Smooth muscle cell (in vitro differentiated cells): Measurements from ENCODE around the gene RNF10. TPM values are rescaled to one million over a fixed set of nuclear protein-coding genes. Genes with fewer than 3 reads are reported as not detected.

Experiments used
- DNase-seq: peaks from one replicate; lab custom pipeline; 2025; ENCODE audit not compliant: unreplicated experiment; lab: John Stamatoyannopoulos, UW
- H2AFZ ChIP-seq: fragments of 200-600 bp; sonication (generic); 2 replicates; pipeline ENCODE4 v1.6.0; 2016; ENCODE audit warnings: antibody characterized with exemption, low read depth, mild to moderate bottlenecking
- H3F3A ChIP-seq: fragments of 200-600 bp; sonication (generic); 2 replicates; pipeline ENCODE4 v1.6.0; 2017; ENCODE audit warnings: antibody characterized with exemption, low read depth
- H3K27ac ChIP-seq: fragments of 200-600 bp; sonication (generic); 2 replicates; pipeline ENCODE4 v1.5.1; 2016; ENCODE audit warnings: low read depth, mild to moderate bottlenecking
- H3K27me3 ChIP-seq: fragments of 200-600 bp; sonication (generic); 2 replicates; pipeline ENCODE4 v1.6.1; 2016; ENCODE audit warnings: low read depth, mild to moderate bottlenecking
- H3K36me3 ChIP-seq: fragments of 200-600 bp; sonication (generic); 2 replicates; pipeline ENCODE4 v1.5.1; 2016; ENCODE audit warnings: low read depth
- H3K4me1 ChIP-seq: fragments of 200-600 bp; sonication (generic); 2 replicates; pipeline ENCODE4 v1.5.1; 2016; ENCODE audit warnings: low read depth
- H3K4me2 ChIP-seq: fragments of 200-600 bp; sonication (generic); 2 replicates; pipeline ENCODE4 v1.6.0; 2016; ENCODE audit warnings: mild to moderate bottlenecking
- H3K4me3 ChIP-seq: fragments of 200-600 bp; sonication (generic); 2 replicates; pipeline ENCODE4 v1.5.1; 2016; ENCODE audit warnings: mild to moderate bottlenecking
- H3K79me2 ChIP-seq: fragments of 200-600 bp; sonication (generic); 2 replicates; pipeline ENCODE4 v1.6.0; 2016; ENCODE audit warnings: low read depth, mild to moderate bottlenecking
- H3K9ac ChIP-seq: fragments of 200-600 bp; sonication (generic); 2 replicates; pipeline ENCODE4 v1.6.0; 2016; ENCODE audit warnings: low read depth
- H3K9me3 ChIP-seq: fragments of 200-600 bp; sonication (generic); replicated peaks from 2 replicates; pipeline ENCODE4 v1.5.1; 2016; ENCODE audit warnings: low read depth
- H4K20me1 ChIP-seq: fragments of 200-600 bp; sonication (generic); 2 replicates; pipeline ENCODE4 v1.6.0; 2016; ENCODE audit warnings: low read depth
- CTCF ChIP-seq: fragments of 200-600 bp; sonication (generic); IDR thresholded peaks from 2 replicates; pipeline ENCODE4 v1.5.1; 2017; ENCODE audit warnings: borderline replicate concordance, mild to moderate bottlenecking, antibody characterized with exemption; ENCODE audit not compliant: insufficient read depth, poor library complexity, severe bottlenecking
- WGBS: methylation state at CpG from one replicate; pipeline ENCODE4 v1.1.7; 2016; ENCODE audit warnings: low lambda C conversion rate; 5-methylcytosine and 5-hydroxymethylcytosine counted together
- polyA plus RNA-seq: library from polyadenylated mRNA; unstranded; fragments of >200 nt; fragmentation: Nextera tagmentation; extraction: Ambion mirVana; gene quantifications from 2 replicates; pipeline ENCODE4 v1.2.1, GENCODE V29; 2016
- total RNA-seq: library from RNA; depleted of rRNA; stranded (reverse); fragments of >200 nt; gene quantifications from 2 replicates; pipeline ENCODE4 v1.2.3, GENCODE V29; 2014

Gene RNF10
- total and polyA plus RNA-seq, 2 experiments from 2014 or later, result 63.2 to 115 TPM

DNA sequence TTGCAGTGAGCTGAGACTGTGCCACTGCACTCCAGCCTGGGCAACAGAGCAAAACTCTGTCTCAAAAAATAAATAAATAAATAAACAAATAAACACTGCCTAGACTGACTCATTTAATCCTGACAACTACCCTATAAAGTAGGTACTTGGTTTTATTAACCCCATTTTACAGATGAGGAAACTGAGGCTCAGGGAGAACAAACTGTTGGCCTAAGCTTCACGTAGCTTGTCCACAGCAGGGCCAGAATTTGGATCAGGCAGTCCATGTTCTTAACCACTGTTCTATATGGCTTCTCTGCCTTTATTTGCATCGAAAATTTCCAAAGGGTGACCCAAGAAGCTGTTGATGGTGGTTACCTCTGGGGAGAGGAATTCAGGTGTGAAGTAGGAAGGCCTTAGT is 52.7 kb downstream of the RNF10 start:
- H2AFZ ChIP-seq, result no peak overlapping the region
- H3K4me1 ChIP-seq, result peaks cover 4% of the 10 kb centered on the region
- peaks cover 19% of the 10 kb centered on the region for H3K27me3 ChIP-seq
- no peak overlapping the region for H3K4me2 ChIP-seq
- no peak overlapping the region for H3K4me3 ChIP-seq
- no peak for DNase-seq
- no peak overlapping the region for H3K9ac ChIP-seq
- no peaks in the 10 kb centered on the region for H3K36me3 ChIP-seq
- H3K9me3 ChIP-seq, result no peaks in the 10 kb centered on the region
- no peak for TF ChIP-seq CTCF
- no peaks in the 10 kb centered on the region for H3F3A ChIP-seq
- 62% methylated on average over 2 of the region's 2 CpGs for WGBS
- H3K27ac ChIP-seq, result no peak overlapping the region
- no peaks in the 10 kb centered on the region for H4K20me1 ChIP-seq
- no peaks in the 10 kb centered on the region for H3K79me2 ChIP-seq

DNA sequence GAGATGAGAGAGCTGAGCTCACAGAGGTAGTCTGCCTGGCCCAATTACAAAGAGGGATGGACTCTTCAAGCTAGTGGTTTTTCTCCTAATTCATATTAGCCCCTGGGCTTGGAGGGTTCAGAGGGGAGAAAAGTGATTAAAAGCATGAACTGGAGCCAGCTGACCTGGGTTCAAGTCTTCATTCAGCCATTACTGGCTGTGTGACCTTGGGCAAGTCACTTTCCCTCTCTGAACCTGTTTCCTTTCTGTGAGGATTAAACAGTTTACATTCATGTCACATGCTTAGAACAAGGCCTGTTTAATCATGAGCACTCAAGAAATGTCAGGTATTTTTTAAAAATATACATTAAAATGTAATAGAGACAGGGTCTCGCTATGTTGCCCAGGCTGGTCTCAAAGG is 54.2 kb downstream of the RNF10 start:
- TF ChIP-seq CTCF, result no peak
- WGBS, result 91% methylated on average over 1 of the region's 1 CpG
- Histone ChIP-seq H3K79me2 (no peaks in the 10 kb centered on the region), H3K4me3 (no peak overlapping the region), H4K20me1 (no peaks in the 10 kb centered on the region), H3F3A (no peaks in the 10 kb centered on the region), H3K9me3 (no peaks in the 10 kb centered on the region), H3K9ac (no peak overlapping the region), H3K27ac (no peak overlapping the region), H2AFZ (no peak overlapping the region), H3K4me1 (no peaks in the 10 kb centered on the region), H3K27me3 (peaks cover 19% of the 10 kb centered on the region), H3K36me3 (no peaks in the 10 kb centered on the region), H3K4me2 (no peak overlapping the region)
- no peak for DNase-seq

DNA sequence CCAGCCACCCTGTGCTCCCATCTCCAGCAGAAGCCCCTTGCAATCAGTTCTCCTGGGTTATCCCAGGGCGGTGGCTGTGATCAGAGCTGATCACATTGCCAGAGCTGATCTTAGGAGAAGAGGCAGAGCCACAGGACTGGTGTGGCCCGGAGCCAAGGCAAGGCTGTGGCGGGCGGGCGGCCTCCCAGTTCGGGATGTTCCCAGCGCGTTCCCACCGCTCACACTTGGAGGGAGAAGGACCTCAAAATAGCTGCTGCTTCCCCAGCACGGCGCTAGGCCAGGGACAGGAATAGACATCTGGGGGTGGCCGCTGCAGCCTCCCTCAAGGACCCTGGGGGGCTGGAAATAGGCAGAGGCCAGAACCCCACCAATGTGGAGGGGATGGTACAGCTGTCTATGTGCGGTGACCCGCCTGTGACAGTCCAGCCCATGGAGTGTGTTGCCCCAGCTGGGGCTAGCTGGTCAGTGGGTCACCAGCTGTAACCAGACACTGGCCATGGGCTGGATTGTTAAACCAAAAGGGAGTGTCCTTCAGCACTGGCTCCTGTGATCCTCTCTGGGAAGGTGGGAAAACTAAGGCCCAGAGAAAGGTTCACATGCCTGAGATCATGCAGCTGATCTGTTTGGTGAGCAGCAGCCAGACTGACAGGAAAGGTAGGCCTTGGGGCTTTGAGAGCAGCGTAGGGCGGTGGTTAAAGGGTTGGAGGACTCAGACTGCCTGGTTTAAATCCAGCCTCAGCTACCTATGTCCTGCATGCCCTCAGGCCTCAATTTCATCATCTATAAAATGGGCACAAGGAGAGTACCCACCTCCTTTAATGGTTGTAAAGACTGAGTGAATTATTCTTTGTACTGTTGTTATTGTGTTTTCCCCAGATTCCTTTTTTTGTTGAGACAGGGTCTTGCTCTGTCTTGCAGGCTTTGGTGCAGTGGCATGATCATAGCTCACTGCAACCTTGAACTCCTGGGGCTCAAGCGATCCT is 55.1 kb downstream of the RNF10 start:
- WGBS, result 95% methylated on average over 17 of the region's 17 CpGs
- Histone ChIP-seq H3K4me3 (no peak overlapping the region), H4K20me1 (no peaks in the 10 kb centered on the region), H3K27ac (no peak overlapping the region), H2AFZ (no peak overlapping the region), H3K9me3 (no peaks in the 10 kb centered on the region), H3K27me3 (peaks cover 11% of the 10 kb centered on the region), H3K4me2 (no peak overlapping the region), H3K36me3 (no peaks in the 10 kb centered on the region), H3F3A (no peaks in the 10 kb centered on the region), H3K79me2 (no peaks in the 10 kb centered on the region), H3K4me1 (no peaks in the 10 kb centered on the region), H3K9ac (no peak overlapping the region)
- no peak for TF ChIP-seq CTCF
- no peak for DNase-seq
